ENCODE results near the gene GSTA4. TPM values are rescaled to one million over a fixed set of nuclear protein-coding genes. Genes with fewer than 3 reads are reported as not detected.
"Not testable (repeated sequence)": the region's sequence is repeated elsewhere in the genome, so short reads cannot be mapped to it uniquely, and the experiment has no call there.

GSTA4 gene
- total and polyA plus RNA-seq, 11 donors = 8.5 to 17.0 (median 12.0) TPM

DNA sequence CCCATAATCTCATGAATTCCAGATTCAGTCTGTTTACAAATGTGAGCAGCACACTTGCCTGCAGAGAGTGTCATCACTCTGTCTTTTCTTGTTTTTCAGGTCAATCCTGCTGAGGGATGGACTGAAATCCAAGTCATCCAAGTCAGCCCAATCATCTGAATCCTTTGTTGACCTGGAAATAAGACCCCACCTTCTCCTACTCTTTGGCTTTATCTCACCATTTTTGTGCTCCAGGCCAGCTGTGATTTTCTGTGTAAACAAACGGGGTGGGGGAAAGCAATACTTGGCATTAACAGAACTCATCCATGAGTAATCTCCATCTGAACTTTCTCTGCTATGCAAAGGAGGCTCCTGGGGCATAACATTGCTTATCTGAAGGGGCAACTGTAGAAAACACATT is 16.9 kb upstream of the GSTA4 start:
- ATAC-seq = no peak

DNA sequence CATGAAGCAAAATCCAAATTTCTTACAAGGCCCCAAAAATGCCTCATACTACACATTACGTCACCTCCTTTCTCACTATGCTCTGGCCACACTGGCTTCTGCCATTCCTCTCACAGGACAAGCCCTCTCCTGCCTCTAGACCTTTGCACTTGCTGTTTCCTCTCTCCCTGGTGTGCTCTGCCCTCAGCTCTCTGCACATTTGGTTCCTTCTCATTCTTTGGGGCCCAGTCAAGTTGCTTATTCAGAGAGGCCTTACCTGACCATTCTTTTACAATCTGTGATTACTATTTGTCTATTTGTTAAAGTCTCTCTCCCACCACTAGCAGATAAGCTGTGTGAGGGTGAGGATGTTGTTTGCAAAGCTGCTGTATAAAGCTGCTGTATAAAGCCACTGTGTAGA is 15.4 kb upstream of the GSTA4 start:
- Histone ChIP-seq H3K27ac (no peak overlapping the region), H3K4me1 (no peaks in the 10 kb centered on the region), H3K36me3 (peaks cover 0 to 100% (median 94%) of the 10 kb centered on the region in 9 donors), H3K27me3 (no peaks in the 10 kb centered on the region), H3K9me3 (no peaks in the 10 kb centered on the region), H3K4me3 (no peak overlapping the region)
- ATAC-seq (no peak), DNase-seq (no peak)
- intact Hi-C loops (cut with DNase I) = no loop called here
- TF ChIP-seq CTCF (IDR thresholded peaks at IDR 0.05) = no peak
- 96 to 98% (median 97%) methylated on average over 1 of the region's 1 CpG for WGBS, 4 donors

More for the DNA sequence above, 16.9 kb upstream of the GSTA4 start:
- Histone ChIP-seq H3K9me3 (no peaks in the 10 kb centered on the region), H3K4me3 (no peak overlapping the region), H3K36me3 (peaks cover 0 to 100% (median 89%) of the 10 kb centered on the region in 9 donors), H3K4me1 (no peaks in the 10 kb centered on the region), H3K27me3 (no peaks in the 10 kb centered on the region), H3K27ac (no peak overlapping the region)
- intact Hi-C loops (cut with DNase I) = no loop called here
- no peak for TF ChIP-seq CTCF (IDR thresholded peaks at IDR 0.05)
- TF ChIP-seq POLR2A (IDR thresholded peaks at IDR 0.05) = no peak
- no peak for DNase-seq
- 86 to 94% (median 90%) methylated on average over 1 of the region's 1 CpG for whole genome bisulfite sequencing, 4 donors

DNA sequence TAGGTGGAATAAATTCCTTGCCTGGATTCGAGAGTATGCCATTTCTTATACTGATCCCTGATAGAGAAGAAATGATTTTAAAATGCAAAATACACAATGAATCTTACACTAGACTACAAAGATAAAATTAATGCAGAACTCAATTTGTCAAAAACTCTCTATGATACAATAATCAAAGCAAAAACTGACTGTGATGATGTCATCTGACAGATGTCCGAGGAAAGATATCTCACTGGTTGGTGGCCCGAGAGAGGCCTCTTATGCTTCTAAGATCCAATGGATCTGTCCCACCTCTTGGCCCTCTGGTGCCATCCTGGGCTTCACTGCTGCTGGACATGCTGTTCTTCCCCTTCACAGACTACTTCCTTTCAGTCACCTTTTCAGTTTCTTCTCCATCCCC is 14.4 kb upstream of the GSTA4 start:
- H3K4me3 ChIP-seq = no peak overlapping the region
- WGBS, 4 donors = 91 to 94% (median 93%) methylated on average over 3 of the region's 3 CpGs
- TF ChIP-seq CTCF (IDR thresholded peaks at IDR 0.05) (no peak), POLR2A (IDR thresholded peaks at IDR 0.05) (no peak)
- H3K36me3 ChIP-seq = peaks cover 0 to 100% (median 94%) of the 10 kb centered on the region in 9 donors
- H3K27me3 ChIP-seq = no peaks in the 10 kb centered on the region
- DNase-seq (no peak), ATAC-seq (no peak)
- no peak overlapping the region for H3K27ac ChIP-seq
- H3K9me3 ChIP-seq = no peaks in the 10 kb centered on the region
- no peaks in the 10 kb centered on the region for H3K4me1 ChIP-seq
- intact Hi-C loops (cut with DNase I) = loop anchor here in 1 of 10 donors (5.0 kb wide), 1 partner anchor 33 kb away; no protein-coding TSS in a partner anchor

DNA sequence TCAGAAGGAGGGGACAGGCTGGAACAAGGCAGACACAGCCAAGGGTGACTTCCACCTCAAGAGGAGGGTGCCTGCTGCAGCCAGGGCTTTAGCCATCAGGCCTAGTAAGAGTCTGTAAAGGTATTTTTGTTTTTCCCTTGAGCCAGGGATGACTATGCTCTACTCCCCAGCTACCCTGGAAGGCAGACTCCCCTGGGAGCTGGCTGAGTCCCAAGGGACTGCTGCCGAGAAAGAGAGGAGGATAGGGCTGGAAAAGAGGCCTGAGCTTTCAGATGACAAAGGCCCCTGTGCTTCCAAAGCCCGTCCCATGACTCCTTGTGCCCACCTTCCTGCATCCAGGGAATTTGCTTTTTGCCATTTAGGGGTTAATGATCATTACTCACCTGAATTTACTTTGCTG is 14.0 kb upstream of the GSTA4 start:
- Histone ChIP-seq H3K27ac (no peak overlapping the region), H3K4me3 (no peak overlapping the region), H3K4me1 (no peaks in the 10 kb centered on the region), H3K27me3 (no peaks in the 10 kb centered on the region), H3K9me3 (no peaks in the 10 kb centered on the region), H3K36me3 (peaks cover 0 to 100% (median 95%) of the 10 kb centered on the region in 9 donors)
- 58 to 71% (median 65%) methylated on average over 2 of the region's 2 CpGs for WGBS, 4 donors
- TF ChIP-seq POLR2A (IDR thresholded peaks at IDR 0.05) = no peak
- no peak for TF ChIP-seq CTCF (IDR thresholded peaks at IDR 0.05)
- DNase-seq (no peak), ATAC-seq (no peak)
- intact Hi-C loops (cut with DNase I) = loop anchor here in 1 of 10 donors (5.0 kb wide), 1 partner anchor 33 kb away; no protein-coding TSS in a partner anchor

DNA sequence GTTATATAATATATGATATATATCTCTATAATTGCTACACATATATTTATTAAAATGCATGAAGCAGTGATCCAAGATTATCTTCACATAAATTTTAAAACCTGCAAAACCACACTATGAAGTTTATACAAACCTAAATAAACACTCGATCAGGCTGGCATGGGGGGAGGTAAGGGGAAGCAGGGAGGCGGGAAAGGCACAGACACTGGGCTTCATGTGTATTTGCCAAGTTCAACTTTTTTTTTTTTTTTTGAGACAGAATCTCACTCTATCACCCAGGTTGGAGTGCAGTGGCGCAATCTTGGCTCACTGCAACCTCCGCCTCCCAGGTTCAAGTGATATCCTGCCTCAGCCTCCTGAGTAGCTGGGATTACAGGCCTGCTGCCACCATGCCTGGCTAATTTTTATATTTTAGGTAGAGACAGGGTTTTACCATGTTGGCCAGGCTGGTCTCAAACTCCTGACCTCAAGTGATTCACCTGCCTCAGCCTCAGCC is 13.2 kb upstream of the GSTA4 start:
- not testable (repeated sequence) for DNase-seq, H3K4me3 ChIP-seq, ATAC-seq, H3K27ac ChIP-seq, H3K27me3 ChIP-seq, H3K9me3 ChIP-seq, H3K4me1 ChIP-seq
- intact Hi-C loops (cut with DNase I) = loop anchor here in 1 of 10 donors (5.0 kb wide), 1 partner anchor 34 kb away; no protein-coding TSS in a partner anchor
- H3K36me3 ChIP-seq = peaks cover 0 to 100% (median 95%) of the 10 kb centered on the region in 9 donors
- 94 to 98% (median 96%) methylated on average over 4 of the region's 4 CpGs for WGBS, 4 donors

All from heart left ventricle (tissue), 16 donors.